Loucy (cell line): ENCODE data around the gene BMPR1B.

Source experiments
- CTCF ChIP-seq: fragments of 200-600 bp; sonication (generic); conservative IDR thresholded peaks from 2 replicates; pipeline ENCODE4 v1.5.1; 2014; ENCODE audit warnings: mild to moderate bottlenecking, antibody characterized with exemption, low read length
- EZH2phosphoT487 ChIP-seq: fragments of 200-600 bp; IDR thresholded peaks from 2 replicates; pipeline ENCODE4 v1.6.1; 2018; ENCODE audit warnings: antibody characterized with exemption, mild to moderate bottlenecking, moderate library complexity, borderline replicate concordance

- TF ChIP-seq EZH2phosphoT487 (no peak), CTCF (no peak)
Measured at GRCh38 chr4:95170176-95170575, 412.4 kb downstream of the BMPR1B start.
